HG02970 (cell line): Measurements from ENCODE around the gene EIF3J.
"Not testable (repeated sequence)": the region's sequence is repeated elsewhere in the genome, so short reads cannot be mapped to it uniquely, and the experiment has no call there.

Experiments
- ATAC-seq: cut with Tn5 transposase; IDR thresholded peaks from one replicate; pipeline ENCODE4 v1.9.1; 2021; ENCODE audit warnings: mild to moderate bottlenecking, moderate library complexity, moderate number of reproducible peaks; ENCODE audit not compliant: unreplicated experiment, low FRiP score

The EIF3J gene, protein sequence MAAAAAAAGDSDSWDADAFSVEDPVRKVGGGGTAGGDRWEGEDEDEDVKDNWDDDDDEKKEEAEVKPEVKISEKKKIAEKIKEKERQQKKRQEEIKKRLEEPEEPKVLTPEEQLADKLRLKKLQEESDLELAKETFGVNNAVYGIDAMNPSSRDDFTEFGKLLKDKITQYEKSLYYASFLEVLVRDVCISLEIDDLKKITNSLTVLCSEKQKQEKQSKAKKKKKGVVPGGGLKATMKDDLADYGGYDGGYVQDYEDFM

DNA sequence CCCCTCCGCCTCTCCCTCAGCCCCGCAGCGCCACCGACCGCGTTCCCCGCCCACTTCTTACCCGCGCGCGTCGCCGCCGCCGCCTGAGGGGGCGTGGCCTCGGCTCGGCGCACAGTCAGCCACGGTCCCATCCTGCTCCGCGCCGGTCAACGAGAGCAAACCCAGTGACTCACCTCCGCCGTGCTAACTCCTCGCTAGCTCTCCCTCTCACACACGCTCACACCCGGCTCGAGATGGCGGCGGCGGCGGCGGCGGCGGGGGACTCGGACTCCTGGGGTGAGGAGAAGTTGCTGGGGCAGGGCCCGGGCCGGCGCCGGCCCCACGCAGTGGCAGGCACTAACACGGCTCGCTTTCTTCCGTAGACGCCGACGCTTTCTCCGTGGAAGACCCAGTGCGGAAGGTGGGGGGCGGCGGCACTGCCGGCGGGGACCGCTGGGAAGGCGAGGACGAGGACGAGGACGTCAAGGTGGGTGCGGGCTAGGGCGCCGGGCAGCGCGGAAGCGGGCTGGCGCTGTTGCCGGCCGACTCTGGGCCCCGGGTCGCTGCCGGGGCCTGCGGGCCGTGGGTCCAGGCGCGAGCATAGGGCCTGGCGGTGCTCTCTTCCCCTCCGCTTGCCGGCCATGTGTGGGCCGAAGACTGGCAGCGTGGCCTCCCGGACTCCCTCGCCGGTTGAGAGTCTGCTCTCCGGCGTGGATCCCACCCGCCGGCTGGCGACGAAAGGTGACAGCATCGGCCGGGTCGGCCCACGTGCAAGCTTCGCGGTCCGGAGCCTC, at the start of gene EIF3J:
Gene EIF3J (plus strand): TSS at position 186 of the 773 bp plus-strand sequence. CDS start 48 bp downstream, at position 234.
- ATAC-seq = peak; percentile 90

DNA sequence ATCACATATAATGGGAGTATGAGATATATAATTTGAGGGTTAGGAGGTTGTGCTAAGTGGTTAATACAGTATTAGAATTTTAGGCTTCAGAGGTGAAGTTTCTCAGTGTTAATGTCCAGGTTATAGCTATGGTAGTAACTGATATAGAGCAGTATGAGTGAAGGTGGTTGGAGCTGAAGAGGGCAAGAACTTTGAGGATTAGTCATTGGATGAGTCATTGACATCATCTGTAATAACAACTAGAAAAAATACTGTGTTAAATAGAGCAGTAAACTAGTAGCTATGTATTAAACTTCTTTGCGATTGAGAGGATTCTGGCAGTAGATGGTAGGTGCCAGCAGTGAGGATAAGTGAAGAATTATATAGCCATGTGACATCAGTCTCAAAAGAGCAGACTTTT, 47.5 kb upstream of the EIF3J start:
- ATAC-seq = no peak

DNA sequence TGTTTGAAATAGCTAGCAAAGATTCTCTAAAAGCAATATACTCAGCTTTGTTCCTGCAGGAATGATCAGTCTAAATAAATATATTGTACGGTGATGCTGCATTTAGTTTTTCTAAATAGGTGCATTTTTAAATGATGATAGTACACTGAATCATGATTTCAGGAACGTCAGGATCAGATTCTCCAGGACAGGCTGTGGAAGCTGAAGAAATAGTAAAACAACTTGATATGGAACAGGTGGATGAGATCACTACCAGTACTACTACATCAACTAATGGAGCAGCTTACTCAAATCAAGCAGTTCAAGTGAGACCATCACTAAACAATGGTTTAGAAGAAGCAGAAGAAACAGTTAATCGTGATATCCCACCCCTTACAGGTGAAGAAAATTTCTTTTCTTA, 46.3 kb upstream of the EIF3J start:
- ATAC-seq = no peak

DNA sequence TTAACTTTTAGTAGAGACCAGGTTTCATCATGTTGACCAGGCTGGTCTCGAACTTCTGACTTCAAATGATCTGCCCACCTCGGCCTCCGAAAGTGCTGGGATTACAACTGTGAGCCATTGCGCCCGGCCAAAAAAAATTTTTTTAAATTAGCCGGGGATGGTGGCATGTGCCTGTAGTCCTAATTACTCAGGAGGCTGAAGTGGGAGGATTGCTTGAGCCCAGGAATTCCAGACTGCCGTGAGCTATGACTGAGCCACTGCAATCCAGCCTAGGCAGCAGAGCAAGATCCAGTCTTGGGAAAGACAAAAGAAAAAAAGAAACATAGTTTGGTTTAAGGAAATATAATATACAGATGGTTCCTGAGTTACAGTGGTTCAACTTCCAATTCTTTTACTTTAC, 44.9 kb upstream of the EIF3J start:
- ATAC-seq = no peak

DNA sequence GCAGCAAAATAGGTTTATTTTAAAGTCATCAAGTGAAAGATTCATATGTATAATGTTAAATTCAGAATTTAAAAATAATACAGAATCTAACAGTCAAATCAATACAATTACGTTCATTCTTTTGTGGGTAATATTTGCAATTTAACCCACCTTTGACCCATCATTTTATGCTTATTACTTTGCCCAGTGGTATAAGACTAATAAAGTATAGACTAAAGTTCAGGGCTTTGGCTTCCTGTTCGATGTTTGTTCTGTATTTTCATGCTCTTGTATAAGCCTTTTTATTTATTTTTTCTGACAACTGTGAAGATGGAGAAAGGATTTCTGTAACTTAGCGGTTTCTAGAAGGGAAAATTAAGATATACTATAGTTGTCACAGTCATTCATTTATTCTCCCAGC, 44.3 kb upstream of the EIF3J start:
- ATAC-seq = no peak

DNA sequence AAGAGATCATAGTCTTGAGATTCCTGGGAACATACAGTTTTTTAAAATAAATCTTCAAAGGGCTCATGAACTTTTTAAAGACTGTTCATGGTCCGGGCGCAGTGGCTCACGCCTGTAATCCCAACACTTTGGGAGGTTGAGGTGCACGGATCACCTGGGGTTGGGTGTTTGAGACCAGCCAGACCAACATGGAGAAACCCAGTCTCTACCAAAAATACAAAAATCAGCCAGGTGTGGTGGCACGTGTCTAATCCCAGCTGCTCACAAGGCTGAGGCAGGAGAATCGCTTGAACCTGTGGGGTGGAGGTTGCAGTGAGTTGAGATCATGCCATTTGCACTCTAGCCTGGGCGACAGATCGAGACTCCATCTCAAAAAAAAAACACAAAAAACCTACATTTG, 41.4 kb upstream of the EIF3J start:
- no peak for ATAC-seq

DNA sequence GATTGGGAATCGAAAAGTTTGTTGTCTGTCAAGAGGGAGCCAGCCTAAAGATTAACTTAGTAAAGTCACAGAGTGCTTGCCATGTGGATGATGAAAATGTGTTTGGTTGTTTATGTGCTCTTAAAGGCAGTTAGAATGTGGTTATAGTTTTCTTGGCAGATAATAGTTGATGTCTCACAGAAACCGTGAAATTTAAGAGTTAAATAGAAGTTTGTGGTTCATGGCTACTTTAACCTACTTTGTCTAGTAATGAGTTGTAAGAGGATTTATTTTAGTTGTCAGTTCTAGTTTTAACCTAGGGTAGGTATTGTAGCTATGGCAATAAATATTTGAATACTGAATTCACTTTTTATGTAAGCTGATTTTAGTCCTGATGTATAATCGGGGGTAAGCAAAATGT, 36.4 kb upstream of the EIF3J start:
- ATAC-seq = no peak

DNA sequence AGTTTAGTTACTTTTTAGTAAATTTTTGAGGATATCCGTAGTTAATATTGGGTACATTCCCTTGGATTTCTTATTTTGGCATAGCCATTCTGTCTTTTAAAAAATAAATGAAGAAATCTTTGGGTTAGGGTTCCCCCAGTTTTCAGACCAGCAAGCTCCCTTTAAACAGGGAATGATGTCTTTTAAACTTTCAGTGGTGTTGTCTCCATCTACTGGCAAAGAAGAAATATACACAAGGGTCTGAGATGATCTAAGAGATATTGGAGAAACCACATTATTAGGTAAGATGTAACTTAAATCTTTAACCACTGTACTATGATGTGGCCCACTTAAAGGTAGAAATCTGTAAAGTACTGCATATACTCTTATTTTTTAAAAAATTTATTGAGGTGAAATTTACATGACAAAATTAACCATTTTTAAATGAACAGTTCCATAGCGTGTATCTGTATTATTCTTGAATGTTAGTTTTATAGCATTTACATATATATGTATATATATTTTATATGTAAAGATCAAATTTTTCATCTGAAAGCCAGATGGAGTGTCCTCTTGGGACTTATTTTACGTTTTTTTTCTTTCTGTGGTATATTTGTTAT, 35.1 kb upstream of the EIF3J start:
- no peak for ATAC-seq

DNA sequence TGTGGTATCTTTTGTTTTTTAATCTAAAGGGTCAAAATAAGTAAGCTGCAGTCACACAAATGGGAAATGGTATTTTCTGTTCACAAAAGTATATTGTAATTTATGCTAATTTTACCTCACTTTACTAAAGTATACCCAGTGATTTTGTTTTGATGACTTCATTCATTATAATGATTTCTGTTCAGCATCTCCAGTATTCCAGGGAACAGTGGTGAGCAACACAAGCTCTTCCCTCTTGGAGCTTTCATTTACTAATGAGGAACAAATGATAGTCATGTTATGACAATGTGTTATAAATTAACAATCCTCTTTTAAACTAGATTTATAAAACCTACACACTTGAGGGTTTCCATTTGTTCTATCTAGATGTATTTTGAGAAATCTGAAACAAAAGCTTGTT, 20.5 kb upstream of the EIF3J start:
- no peak for ATAC-seq

DNA sequence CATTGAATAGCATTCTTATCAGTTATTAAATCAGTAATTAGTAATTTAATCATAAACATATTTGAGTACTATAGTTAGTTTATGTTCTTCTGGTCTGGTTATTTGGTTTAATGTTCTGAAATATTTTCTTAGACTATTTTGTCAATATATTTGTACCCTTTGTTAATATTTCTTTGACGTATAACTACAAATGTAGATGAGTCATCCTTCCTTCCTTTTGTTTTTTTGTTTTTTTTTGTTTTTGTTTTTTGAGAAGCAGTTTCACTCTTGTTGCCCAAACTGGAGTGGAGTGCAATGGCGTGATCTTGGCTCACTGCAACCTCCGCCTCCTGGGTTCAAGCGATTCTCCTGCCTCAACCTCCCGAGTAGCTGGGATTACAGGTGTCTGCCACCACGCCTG, 17.4 kb upstream of the EIF3J start:
- no peak for ATAC-seq

DNA sequence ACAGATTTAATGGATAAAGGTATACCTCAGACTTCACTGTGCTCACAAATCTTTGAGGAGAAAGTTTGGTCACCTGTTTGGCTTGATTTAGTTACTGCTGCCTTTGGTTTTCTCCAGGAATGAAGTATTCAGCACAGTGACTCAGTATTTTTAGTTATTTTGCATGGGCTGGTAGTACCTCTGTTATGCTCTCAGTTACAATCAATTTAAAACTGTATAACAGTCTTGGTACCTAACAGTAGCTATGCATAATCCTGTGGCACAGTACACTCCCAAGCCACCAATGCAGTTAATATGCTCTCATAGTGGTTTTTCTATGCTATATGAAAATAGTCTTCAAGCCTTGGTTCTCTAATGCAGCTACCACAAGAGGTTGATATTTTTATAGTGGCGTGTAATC, 11.9 kb upstream of the EIF3J start:
- ATAC-seq = no peak

DNA sequence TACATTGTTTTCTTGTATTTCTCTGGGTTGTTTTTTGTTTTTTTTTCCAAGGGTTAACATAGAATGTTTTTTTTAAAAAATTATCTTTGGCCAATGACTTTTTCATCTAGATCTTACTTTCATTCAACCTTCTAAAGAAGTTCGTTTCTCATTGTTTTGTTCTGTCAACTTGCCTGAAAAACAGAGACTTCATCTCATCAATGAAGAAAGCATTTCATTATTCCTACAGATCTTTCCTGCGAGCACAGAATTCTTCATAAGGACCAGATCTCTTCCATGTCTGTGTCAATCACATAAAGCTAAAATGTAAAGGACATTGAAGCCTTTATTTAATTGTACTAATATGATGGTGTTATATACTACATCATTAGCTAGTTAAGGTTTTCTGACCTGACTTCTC, 9.7 kb upstream of the EIF3J start:
- ATAC-seq = no peak

DNA sequence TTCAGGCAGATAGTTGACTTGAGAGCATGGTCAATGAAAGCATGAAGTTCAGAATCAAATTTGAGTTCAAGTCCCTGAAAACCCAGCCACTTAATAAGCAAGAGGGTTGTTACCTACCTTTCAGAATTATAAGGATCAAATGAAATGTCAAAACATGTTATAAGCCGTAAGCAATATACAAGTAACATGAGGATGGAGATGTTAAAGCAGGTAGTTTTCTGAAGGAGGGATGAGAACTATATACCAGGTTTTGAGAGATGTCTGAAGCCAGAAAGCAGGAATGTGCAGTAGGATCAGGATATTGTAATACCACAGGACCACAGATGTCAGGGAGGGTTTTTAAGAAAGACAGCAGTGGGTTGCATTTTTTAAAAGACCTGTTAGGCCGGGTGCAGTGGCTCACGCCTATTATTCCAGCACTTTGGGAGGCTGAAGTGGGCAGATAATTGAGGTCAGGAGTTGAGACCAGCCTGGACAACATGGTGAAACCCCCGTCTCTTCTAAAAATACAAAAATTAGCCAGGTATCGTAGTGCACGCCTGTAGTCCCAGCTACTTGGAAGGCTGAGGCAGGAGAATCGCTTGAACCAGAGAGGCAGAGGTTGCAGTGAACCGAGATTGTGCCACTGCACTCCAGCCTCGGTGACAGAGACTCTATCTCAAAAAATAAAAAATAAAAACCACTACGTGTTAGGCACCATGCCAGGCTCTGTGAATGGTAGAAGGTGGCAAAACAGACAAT, 6.9 kb upstream of the EIF3J start:
- no peak for ATAC-seq

DNA sequence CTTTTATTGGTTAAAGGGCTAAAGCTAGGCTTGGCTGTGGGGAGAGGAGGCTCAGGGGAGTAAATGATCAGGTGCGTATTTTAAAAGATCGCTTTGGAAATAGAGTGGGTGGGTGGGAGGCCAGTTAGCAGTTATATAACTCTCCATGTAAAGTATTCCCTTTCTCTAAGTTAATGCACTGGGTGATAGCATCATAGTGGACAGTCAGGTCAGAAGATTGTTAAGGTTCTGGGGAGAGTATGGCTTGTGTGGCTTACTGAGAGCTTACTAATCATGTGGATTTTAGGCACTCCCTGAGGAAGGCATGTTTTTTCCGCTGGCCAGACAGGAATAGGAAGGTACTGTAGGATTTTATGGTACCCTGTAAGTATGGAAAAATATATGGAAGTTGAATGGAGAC, 6.3 kb upstream of the EIF3J start:
- ATAC-seq = no peak

DNA sequence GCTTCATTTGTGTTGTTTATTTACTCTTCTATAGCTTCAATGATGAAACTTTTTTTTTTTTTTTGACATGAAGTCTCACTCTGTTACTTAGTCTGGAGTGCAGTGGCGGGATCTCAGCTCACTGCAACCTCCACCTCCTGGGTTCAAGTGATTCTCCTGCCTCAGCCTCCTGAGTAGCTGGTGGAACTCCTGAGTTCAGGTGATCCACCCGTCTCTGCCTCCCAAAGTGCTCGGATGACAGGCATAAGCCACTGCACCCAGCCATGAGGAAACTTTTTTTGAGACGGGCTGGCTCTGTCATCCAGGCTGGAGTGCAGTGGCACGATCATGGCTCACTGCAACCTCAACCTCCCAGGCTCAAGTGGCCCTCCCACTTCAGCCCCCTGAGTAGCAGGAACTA, 4.7 kb upstream of the EIF3J start:
- ATAC-seq = not testable (repeated sequence)

DNA sequence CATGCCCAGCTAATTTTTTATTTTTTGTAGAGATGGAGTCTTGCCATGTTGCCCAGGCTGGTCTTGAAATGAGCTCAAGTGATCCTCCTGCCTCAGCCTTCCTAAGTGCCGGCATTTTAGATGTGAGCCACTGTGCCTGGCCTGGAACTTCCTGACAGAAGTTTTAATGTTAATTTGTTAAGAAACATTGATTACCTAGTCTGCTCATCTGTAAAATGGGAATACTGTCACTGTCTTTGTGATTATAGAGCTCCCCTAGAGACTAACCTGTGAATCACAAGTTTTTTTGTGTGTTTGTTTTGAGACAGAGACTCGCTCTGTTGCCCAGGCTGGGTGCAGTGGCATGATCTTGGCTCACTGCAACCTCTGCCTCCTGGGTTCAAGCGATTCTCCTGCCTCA, 4.3 kb upstream of the EIF3J start:
- no peak for ATAC-seq

DNA sequence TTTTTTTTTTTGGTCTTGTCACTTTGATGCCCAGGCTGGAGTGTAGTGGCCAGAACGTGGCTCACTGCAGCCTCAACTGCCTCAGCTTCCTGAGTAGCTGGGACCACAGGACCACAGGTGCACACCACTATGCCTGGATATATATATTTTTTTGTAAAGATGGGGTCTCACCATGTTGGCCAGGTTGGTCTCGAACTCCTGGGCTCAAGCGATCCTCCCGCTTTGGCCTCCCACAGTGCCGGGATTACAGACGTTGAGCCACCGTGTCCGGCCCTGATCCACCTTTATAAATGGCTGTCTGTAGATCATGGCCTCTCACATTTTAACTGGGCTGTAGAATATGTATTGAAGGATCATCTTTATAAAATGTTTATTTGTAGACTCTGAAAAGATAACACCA, 1.9 kb upstream of the EIF3J start:
- no peak for ATAC-seq

DNA sequence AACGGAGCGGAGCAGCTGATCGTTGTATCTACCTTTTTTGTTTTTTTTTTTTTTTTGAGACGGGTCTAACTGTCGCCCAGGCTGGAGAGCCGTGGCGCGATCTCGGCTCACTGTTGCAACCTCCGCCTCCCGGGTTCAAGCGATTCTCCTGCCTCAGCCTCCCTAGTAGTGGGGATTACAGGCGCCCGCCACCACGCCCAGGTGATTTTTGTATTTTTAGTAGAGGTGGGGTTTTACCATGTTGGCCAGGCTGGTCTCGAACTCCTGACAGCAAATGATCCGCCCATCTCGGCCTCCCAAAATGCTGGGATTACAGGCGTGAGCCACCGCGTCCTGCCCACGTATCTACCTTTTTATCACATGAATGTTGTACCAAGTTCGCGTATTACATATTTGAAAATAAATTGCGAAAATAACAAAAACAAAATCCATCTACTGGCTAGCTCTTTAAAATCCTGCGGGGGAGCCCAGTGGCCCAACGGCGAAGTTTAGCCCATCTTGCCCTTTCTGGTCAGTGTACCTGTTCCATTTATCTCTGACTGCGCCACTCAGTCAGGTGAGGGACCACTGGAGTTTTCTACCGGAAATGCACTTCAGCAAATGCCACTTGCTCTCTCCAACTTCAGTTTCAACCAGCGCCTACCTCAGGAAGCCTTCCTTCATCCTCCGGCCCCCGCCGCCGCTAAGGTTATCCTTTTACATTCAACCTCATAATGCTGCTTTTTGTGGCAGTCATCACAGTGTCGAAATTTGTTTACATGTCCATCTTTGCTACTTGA, 1.2 kb upstream of the EIF3J start:
- ATAC-seq = no peak

DNA sequence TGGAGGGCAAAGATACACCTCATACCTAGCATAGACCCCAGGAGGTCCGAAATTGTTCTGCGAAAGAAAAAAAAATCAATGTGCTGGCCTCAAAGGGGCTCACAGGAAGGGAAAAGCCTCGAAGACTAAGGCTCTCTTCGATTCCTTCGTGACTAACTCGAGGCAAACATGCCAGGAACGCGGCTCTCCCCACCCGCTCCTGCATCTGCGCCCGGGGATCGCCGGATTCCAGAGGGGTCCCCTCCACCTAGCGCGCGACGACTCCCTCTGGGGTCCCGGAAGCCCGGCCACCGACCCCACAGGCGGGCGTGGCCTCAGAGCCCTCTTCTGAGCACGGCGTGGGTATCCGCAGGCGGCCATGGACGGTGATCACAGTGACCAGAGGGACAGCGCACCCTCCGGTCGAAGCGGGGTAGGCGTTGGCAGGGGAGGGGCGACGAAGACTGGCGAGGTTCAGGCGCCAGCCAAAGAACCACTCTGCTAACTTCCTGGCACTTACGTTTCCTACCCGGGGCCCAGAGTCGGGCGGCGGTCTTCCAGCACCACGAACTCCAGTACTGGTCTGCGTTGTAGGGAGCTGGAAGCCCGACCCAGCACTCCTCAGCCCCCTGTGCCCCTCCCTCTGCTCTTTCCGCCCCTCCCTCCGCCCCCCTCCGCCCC, 515 bp upstream of the EIF3J start:
- peak; percentile 54 for ATAC-seq

DNA sequence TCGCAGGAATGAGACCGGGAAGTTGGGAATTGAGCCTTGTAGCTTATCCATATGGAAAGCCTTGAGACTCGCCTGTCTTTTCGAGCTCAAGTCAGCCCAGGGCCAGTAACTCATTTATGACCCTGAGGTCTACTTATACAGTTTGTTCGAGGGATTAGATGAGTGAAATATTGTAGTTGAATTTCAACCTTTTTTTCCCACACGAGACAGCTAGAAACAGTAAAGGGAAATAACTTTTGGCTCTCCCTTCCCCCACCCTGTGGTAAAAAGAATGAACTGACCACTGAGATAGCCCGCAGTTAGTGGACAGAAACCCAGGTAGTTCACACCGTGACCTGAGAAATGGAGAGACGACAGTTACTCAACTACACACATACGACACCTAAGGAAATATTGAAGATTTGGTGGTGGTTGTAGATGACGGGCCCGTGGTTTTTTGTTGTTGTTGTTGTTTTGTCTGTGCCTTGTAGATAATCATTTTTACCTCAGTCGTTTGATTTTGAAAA, 841 bp downstream of the EIF3J start:
- ATAC-seq = no peak
